Nephron (organoid): ENCODE measurements around the gene ACAD11.
"Not testable (repeated sequence)": the region's sequence is repeated elsewhere in the genome, so short reads cannot be mapped to it uniquely, and the experiment has no call there.

Experiments
- H3K27ac Mint-ChIP-seq, 3 experiments: 2 replicates each; pipeline ENCODE4 v1.8.0; 2020; ENCODE audit warnings: mixed read lengths in 3 of 3, mild to moderate bottlenecking in 2 of 3, moderate library complexity in 1 of 3
- H3K27me3 Mint-ChIP-seq: 2 replicates; pipeline ENCODE4 v1.8.0; 2021; ENCODE audit warnings: low read depth, mild to moderate bottlenecking, moderate library complexity, mixed read lengths
- H3K36me3 Mint-ChIP-seq: 2 replicates; pipeline ENCODE4 v1.8.0; 2020; ENCODE audit warnings: low read depth, mixed read lengths
- H3K4me1 Mint-ChIP-seq: 2 replicates; pipeline ENCODE4 v1.8.0; 2020; ENCODE audit warnings: mixed read lengths
- H3K4me3 Mint-ChIP-seq, 3 experiments: 2 replicates each; pipeline ENCODE4 v1.8.0; 2020; ENCODE audit warnings: mild to moderate bottlenecking in 3 of 3, mixed read lengths in 3 of 3, moderate library complexity in 2 of 3
- H3K9me3 Mint-ChIP-seq: 2 replicates; pipeline ENCODE4 v1.8.0; 2020; ENCODE audit warnings: mixed read lengths
- TF ChIP-seq, protein P1 (sequence below), 3 experiments: fragments of 200-600 bp; sonication (generic); IDR thresholded peaks; one replicate each; pipeline ENCODE4 v1.5.0; 2021; ENCODE audit warnings: antibody characterized with exemption in 3 of 3; ENCODE audit not compliant: unreplicated experiment in 3 of 3

Gene ACAD11

DNA sequence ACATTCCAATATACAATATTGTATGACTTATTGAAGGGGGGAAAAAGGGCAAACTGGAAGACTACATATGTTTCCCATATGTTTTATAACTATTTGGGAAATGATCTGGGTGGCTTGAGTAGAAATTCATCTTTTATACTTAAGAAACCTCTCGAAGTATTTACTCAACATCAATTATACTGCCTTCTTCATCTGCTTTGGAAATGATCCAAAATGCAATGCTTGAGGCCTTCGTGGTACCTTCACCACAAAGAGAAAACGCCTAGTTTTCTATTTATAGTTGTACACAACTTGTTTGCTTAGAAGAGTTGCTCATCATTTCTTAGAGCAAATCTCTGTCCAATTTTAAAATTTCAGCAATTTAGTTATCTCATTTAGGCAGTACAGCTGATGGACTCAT, 43.7 kb downstream of the ACAD11 start:
- H3K27me3 Mint-ChIP-seq = no peaks in the 10 kb centered on the region
- H3K4me1 Mint-ChIP-seq = no peaks in the 10 kb centered on the region
- H3K4me3 Mint-ChIP-seq = no peak overlapping the region
- H3K36me3 Mint-ChIP-seq = peaks cover 52% of the 10 kb centered on the region
- no peak overlapping the region for H3K27ac Mint-ChIP-seq
- peaks cover 14% of the 10 kb centered on the region for H3K9me3 Mint-ChIP-seq
- TF ChIP-seq, protein P1, sequence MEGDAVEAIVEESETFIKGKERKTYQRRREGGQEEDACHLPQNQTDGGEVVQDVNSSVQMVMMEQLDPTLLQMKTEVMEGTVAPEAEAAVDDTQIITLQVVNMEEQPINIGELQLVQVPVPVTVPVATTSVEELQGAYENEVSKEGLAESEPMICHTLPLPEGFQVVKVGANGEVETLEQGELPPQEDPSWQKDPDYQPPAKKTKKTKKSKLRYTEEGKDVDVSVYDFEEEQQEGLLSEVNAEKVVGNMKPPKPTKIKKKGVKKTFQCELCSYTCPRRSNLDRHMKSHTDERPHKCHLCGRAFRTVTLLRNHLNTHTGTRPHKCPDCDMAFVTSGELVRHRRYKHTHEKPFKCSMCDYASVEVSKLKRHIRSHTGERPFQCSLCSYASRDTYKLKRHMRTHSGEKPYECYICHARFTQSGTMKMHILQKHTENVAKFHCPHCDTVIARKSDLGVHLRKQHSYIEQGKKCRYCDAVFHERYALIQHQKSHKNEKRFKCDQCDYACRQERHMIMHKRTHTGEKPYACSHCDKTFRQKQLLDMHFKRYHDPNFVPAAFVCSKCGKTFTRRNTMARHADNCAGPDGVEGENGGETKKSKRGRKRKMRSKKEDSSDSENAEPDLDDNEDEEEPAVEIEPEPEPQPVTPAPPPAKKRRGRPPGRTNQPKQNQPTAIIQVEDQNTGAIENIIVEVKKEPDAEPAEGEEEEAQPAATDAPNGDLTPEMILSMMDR (IDR thresholded peaks at IDR 0.05; ENCODE audit: unreplicated experiment in 3 of 3) = no peak

DNA sequence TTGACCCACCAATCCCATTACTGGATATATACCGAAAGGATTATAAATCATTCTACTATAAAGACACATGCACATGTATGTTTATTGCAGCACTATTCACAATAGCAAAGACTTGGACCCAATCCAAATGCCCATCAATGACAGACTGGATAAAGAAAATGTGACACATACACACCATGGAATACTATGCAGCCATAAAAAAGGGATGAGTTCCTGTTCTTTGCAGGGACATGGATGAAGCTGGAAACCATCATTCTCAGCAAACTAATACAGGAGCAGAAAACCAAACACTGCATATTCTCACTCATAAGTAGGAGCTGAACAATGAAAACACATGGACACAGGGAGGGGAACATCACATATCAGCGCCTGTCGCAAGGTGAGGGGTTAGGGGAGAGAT, 44.3 kb downstream of the ACAD11 start:
- not testable (repeated sequence) for H3K27me3 Mint-ChIP-seq, H3K27ac Mint-ChIP-seq, H3K4me1 Mint-ChIP-seq, H3K4me3 Mint-ChIP-seq
- peaks cover 15% of the 10 kb centered on the region for H3K9me3 Mint-ChIP-seq
- H3K36me3 Mint-ChIP-seq = peaks cover 52% of the 10 kb centered on the region

DNA sequence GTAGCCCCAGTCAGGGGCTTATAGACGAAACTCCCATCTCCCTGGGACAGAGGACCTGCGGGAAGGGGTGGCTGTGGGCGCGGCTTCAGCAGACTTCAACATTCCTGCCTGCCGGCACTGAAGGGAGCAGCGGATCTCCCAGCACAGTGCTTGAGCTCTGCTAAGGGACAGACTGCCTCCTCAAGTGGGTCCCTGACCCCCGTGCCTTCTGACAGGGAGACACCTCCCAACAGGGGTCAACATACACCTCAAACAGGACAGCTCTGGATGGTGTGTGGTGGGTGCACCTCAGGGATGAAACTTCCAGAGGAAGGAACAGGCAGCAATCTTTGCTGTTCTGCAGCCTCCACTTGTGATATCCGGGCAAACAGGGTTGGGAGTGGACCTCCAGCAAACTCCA, 53.0 kb downstream of the ACAD11 start:
- H3K9me3 Mint-ChIP-seq = peaks cover 33% of the 10 kb centered on the region
- not testable (repeated sequence) for H3K27me3 Mint-ChIP-seq, H3K4me3 Mint-ChIP-seq

DNA sequence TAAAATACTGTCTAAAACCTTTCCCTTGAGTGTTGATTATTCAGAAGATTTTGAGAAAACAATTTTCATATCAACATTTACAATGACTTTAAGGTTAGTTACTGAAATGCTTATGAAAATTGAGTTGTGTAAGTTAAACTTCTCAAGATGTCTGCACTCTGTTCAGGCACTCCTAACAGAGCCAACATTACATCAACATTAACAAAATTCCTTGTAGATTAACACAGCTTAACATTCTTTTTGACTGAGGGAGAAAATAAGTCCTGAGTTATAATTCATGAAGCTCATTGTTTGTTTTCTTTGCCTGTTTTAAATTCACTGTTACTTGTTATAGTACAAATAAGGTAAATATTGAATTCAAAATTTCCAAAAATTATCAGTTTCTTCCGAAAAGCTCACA, 53.5 kb downstream of the ACAD11 start:
- no peaks in the 10 kb centered on the region for H3K4me1 Mint-ChIP-seq
- H3K27me3 Mint-ChIP-seq = no peaks in the 10 kb centered on the region
- peaks cover 60% of the 10 kb centered on the region for H3K36me3 Mint-ChIP-seq
- peaks cover 30% of the 10 kb centered on the region for H3K9me3 Mint-ChIP-seq
- H3K27ac Mint-ChIP-seq = no peak overlapping the region
- TF ChIP-seq, protein P1 (IDR thresholded peaks at IDR 0.05; ENCODE audit: unreplicated experiment in 3 of 3) = no peak
- no peak overlapping the region for H3K4me3 Mint-ChIP-seq

More for the DNA sequence above, 53.0 kb downstream of the ACAD11 start:
- not testable (repeated sequence) for H3K4me1 Mint-ChIP-seq, H3K27ac Mint-ChIP-seq
- peaks cover 65% of the 10 kb centered on the region for H3K36me3 Mint-ChIP-seq

DNA sequence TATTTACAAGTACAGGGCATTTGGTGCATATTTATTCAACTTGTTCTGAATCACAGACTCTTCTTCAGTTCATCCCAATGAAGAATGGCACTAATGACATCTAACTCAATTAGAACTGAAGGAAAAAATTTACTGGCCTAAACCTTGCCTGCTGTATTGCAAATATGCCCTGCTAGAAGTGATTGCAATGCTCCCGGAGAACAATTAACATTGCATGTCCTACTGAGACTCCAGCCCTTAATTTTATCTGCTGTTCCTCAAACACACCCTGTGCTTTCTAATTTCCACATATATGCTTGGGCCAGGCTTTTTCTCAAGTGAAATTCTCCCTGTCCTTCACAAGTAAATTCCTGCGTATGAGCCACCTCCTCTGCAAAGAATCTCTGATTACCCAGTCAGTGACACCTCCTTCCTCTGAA, 54.2 kb downstream of the ACAD11 start:
- TF ChIP-seq, protein P1 (IDR thresholded peaks at IDR 0.05; ENCODE audit: unreplicated experiment in 3 of 3) = no peak
- Mint-ChIP-seq H3K4me3 (no peak overlapping the region), H3K4me1 (no peaks in the 10 kb centered on the region), H3K27ac (no peak overlapping the region), H3K9me3 (peaks cover 27% of the 10 kb centered on the region), H3K36me3 (peaks cover 53% of the 10 kb centered on the region), H3K27me3 (no peaks in the 10 kb centered on the region)

DNA sequence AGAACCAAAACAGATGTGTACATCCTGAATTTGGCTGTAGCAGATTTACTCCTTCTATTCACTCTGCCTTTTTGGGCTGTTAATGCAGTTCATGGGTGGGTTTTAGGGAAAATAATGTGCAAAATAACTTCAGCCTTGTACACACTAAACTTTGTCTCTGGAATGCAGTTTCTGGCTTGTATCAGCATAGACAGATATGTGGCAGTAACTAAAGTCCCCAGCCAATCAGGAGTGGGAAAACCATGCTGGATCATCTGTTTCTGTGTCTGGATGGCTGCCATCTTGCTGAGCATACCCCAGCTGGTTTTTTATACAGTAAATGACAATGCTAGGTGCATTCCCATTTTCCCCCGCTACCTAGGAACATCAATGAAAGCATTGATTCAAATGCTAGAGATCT, 59.0 kb downstream of the ACAD11 start:
- H3K4me3 Mint-ChIP-seq, H3K27ac Mint-ChIP-seq, H3K27me3 Mint-ChIP-seq, H3K9me3 Mint-ChIP-seq, H3K4me1 Mint-ChIP-seq: not testable (repeated sequence)
- H3K36me3 Mint-ChIP-seq = peaks cover 18% of the 10 kb centered on the region

DNA sequence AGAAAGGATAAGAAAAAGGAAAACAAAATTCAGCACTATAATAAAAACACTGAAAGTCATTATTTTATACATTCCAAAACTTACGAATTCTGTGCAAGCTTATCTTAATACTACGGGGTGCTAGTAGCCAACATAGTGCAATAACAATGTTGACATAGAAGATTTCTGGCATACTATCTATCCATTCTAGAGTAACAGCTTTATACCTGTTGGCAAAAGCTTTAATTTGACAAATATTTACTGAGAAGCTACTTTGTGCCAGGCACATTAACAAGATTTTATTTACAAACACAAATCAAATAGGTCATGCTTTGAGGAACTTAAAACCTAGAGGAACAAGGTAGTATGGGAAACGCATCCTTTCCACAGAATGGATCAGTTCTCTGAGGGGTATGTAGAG, 61.4 kb downstream of the ACAD11 start:
- TF ChIP-seq, protein P1 (IDR thresholded peaks at IDR 0.05; ENCODE audit: unreplicated experiment in 3 of 3) = no peak
- Mint-ChIP-seq H3K4me1 (no peaks in the 10 kb centered on the region), H3K27ac (no peak overlapping the region), H3K4me3 (no peak overlapping the region), H3K36me3 (peaks cover 17% of the 10 kb centered on the region), H3K27me3 (no peaks in the 10 kb centered on the region), H3K9me3 (no peaks in the 10 kb centered on the region)

DNA sequence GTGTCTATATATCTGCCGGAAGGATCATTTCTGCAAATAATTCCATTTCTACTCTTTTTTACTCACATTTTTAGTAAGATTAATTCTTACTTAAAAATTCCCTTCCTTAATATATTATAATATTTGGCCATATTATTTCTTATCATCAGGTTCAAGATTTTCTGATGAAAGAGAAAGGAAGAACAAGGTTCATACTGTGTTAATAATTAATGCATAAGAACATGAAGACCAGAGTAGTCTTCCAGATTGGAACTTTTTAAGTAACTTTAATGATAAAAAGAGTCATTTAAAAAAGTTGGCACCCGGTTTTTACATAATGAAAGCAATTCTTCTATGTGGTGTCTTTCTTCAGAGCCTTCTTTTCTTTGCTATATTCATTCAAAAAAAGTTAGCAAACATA, 61.9 kb downstream of the ACAD11 start:
- H3K36me3 Mint-ChIP-seq = peaks cover 17% of the 10 kb centered on the region
- H3K27ac Mint-ChIP-seq = no peak overlapping the region
- H3K9me3 Mint-ChIP-seq = no peaks in the 10 kb centered on the region
- H3K4me1 Mint-ChIP-seq = no peaks in the 10 kb centered on the region
- TF ChIP-seq, protein P1 (IDR thresholded peaks at IDR 0.05; ENCODE audit: unreplicated experiment in 3 of 3) = no peak
- H3K27me3 Mint-ChIP-seq = no peaks in the 10 kb centered on the region
- H3K4me3 Mint-ChIP-seq = no peak overlapping the region
